Measurements from ENCODE around the gene U2AF1L4.

Gene U2AF1L4

DNA sequence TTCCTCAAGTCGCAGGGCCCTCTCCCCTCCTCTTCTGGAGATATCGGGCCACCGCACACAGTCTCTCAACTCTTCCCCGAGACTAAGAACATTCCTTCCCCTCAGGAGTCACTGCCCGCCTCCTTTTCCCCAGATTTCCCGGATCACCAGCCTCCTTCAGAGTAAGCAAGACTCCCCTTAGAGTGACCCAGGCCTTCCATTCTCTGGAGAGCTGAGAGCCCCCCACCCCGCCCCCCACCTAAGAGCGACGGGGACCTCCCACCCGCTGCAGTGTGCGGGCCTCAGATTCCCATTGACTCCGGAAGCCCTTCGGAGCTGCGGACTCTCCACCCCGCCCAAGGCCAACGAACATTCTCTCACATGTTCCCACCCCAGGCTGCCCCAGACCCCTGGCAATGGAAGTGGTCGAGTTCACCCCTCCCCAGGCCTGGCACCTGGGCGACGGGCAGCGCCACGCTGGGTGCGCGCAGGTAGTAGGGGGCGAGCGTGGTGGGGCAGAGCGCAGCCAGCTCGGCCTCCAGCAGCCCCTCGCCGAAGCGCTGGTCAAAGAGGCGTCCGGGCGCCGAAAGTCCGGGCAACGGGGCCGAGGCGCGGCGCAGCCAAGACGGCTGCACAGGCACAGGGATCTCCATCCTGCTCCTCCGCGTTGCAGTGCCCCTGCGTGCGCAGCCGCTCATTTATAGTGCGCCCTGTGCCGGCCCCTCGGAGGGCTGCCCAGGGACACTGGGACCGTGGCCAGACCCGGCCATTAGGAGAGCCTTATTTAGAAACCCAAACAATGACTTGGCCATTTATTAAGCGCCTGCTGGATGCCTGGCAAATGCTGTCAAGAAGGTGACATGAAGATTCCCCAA lies 11.4 kb upstream of the U2AF1L4 start, which contains the start of gene HSPB6:
TSS of gene HSPB6 (minus strand) at position 653 of the 854 bp plus-strand sequence. CDS start at position 632, 21 bp downstream.
- DNase-seq: no peak

- no peak for DNase-seq
Observed at GRCh38 chr19:35755550-35756376, 10.5 kb upstream of the U2AF1L4 start.

- DNase-seq: no peak
Observed at GRCh38 chr19:35755131-35755549, 9.9 kb upstream of the U2AF1L4 start.

DNA sequence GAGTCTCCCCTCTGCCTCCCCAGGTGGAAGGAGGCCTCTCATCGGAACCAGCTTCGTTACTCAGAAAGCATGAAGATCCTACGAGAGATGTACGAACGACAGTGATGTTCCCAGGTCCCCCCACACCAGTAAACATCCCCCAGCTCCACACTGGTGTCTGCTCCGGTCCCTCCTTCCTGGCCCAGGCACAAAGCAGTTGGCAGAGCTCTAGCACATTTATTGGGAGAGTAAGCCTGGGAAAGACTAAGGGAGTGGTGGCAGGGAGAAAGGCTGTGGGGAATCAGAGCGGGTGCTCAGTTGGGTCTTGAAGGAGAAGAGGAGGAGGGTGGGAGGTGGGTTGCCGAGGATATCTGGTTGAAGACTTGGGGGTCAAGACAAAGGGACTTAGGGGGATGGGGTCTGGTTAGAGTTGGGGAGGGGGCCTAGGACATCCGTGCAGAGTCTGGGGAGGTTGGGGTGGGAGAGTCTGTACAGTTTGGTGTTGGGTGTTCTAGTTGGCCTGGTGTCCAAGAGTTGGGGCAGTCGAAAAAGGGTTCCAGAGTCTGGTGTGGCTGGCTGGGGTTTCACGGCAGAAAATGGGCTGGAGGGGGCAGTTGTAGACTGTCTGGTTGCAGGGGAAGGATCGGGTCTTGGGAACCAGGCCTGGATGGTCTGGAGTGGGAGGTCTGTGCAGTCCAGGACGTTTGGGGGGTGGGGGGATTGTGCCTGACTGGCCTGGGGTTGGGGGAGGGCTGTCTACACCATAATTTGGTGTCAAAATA lies 9.3 kb upstream of the U2AF1L4 start:
- DNase-seq: no peak

DNA sequence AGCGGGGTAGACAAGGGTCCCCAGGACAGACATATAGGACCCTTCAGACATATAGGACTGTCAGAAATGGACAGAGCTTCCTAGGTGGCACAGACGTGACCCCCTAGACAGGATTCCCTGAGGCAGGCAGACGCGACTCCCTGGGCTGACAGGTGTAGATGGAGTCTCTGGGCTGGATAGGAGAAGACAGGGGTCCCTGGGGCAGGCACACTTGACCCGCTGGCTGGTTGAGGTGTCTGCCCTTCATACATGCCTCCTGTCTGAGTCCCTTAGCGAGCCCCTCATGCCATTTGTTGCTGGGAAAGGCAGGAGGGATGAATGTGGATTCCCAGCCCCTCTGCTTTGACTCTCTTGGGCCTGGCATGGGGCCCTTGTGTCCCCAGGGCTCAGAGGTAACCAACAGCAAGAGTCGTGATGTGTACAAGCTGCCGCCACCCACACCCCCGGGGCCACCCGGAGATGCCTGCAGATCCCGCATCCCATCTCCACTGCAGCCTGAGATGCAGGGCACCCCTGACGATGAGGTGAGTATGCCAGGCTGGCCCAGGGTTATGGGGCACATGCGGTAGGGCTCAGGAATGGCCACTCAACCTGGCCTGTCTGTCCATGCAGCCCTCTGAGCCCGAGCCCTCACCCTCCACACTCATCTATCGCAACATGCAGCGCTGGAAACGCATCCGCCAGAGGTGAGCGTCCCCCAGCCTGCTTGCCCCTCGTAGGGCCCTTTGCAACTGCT lies 8.6 kb upstream of the U2AF1L4 start:
- DNase-seq: no peak

DNA sequence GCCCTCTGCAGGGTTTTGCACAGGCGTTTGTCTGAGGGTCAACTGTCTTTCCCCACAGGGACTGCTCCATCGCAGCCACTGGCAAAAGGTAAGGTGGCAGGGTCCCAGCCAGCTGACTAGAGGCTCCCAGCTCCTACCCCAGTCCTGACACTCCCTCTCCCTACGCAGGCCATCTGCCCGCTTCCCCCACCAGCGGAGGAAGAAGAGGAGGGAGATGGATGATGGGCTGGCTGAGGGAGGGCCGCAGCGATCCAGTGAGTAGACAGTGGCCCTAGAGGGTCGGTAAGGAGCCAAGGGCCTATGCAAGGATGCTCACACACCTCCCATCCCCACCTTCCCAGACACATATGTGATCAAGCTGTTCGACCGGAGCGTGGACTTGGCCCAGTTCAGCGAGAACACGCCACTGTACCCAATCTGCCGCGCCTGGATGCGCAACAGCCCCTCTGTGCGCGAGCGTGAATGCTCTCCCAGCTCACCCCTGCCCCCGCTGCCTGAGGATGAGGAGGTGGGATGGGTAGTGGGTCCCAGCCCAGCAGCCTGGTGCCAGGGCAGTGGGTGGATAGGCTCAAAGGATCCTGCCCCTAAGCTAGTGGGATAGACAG lies 7.6 kb upstream of the U2AF1L4 start:
- DNase-seq: no peak

- no peak for DNase-seq
Observed at GRCh38 chr19:35751839-35752745, 6.9 kb upstream of the U2AF1L4 start.

- no peak for DNase-seq
Observed at GRCh38 chr19:35750167-35750566, 4.9 kb upstream of the U2AF1L4 start.

GRCh38 chr19:35748106-35749020 lies 3.1 kb upstream of the U2AF1L4 start, which contains the start of gene LIN37:
Gene LIN37 (plus strand): TSS chr19:35748576. CDS start chr19:35748725, 149 bp downstream.
- peak; percentile 99 for DNase-seq

DNA sequence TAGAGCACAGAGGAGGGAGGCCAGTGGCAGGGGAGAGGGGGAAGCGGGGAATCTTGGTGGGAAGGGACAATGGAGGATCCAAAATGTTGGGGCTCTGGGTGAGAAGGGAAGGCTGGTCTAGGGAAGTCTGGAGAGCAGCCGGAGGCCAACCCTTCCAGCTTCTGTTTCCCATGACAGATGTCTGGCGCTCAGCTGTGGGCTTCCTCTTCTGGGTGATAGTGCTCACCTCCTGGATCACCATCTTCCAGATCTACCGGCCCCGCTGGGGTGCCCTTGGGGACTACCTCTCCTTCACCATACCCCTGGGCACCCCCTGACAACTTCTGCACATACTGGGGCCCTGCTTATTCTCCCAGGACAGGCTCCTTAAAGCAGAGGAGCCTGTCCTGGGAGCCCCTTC lies 1.3 kb upstream of the U2AF1L4 start:
- no peak for DNase-seq

- no peak for DNase-seq
Observed at GRCh38 chr19:35746087-35746462, 857 bp upstream of the U2AF1L4 start.

- DNase-seq: peak; percentile 95
Observed at GRCh38 chr19:35744430-35745327, 539 bp downstream of the U2AF1L4 start.

GRCh38 chr19:35743640-35744429 lies 1.4 kb downstream of the U2AF1L4 start:
- DNase-seq: no peak

DNA sequence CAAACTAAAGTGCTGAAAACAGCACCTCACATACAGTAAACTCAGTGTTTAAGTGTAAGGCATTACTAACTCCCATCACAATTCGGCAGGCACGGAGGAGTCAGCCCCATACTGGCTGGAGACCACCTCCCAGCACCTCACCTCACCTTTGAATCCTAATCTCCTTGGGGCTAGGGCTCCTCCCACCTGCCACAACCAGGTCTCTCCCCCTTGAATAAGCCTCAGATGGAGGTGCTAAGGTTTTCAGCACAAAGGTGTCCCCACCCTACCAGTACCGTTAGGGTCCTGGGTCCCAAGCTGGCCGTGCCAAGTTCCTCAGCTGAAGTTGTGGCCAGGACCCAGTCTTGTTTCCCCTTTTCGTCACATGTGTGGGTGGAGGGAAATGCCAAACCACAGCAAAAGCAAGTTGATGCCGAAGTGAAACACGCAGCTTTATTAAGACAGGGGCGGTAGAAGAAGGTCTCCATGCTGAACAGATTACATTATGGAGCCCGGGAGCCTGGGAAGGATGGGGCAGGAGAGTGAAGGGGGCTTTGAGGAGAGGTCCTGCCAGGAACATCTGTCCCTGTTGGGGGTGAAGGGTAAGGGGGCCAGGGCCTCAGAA lies 3.0 kb downstream of the U2AF1L4 start, which contains the start of gene IGFLR1:
TSS of gene IGFLR1 (minus strand) at position 332 of the 604 bp plus-strand sequence. CDS start 1,272 bp downstream, outside the sequence.
- DNase-seq: no peak

DNA sequence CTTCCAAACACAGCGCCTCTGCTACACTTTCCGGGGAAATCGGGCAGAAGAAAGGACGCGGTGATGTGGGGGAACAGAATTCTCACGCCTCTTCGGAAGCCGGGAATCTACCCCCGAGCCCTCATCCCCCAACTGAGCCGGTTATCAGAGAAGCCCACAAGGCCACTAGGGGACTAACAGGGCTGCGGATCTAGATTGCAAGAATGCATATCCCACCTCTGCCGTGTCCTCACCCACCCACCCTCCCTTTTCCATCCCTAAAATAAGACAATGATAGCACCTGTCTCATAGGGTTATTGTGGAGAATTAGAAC lies 4.1 kb downstream of the U2AF1L4 start:
- DNase-seq: no peak

DNA sequence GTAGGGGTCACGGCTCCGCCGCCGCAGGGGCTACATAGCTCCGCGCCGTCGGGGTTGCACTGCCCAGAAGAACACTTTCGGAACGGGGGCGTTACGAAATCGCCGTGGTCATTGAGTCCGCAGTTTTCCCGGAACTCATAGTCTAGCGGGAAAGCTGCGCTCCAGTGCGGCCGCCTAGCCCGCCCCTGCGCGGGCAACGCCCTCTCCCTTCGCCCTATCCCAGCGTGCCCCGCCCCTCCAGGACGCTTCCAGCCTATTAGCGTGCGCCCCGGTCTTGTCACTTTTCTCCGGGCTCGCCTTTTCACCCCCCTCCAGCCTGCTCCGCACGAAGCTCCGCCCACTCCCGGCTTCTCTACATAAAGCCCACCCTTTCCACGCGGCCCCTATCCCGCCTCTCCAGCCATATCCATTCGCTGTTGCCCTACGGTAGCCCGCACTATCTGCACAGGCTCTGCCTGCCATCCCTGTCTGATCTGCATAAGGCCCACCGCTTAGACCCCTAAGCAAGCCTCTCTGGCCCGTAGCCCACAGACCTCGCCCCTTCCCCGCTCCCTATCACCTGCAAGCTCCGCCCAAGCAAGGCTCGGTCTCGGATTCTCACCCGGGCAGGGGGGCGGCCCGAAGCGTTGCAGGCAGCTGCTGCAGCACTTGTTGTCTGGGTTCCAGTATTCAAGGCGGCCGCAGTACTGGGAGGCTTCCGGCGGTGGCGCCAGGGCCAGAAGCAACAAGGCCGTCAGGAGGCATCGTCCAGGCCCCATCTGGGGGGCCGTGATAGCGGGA lies 4.6 kb downstream of the U2AF1L4 start:
- DNase-seq: peak; percentile 97

- DNase-seq: no peak
Observed at GRCh38 chr19:35740108-35740422, 5.2 kb downstream of the U2AF1L4 start.

Measured in NCI-H1436 (cell line).